ENCODE measurements around the gene HEPHL1. TPM values are rescaled to one million over a fixed set of nuclear protein-coding genes. Genes with fewer than 3 reads are reported as not detected.

HEPHL1 gene
- total RNA-seq, 2 experiments from 2014 or later: not detected

DNA sequence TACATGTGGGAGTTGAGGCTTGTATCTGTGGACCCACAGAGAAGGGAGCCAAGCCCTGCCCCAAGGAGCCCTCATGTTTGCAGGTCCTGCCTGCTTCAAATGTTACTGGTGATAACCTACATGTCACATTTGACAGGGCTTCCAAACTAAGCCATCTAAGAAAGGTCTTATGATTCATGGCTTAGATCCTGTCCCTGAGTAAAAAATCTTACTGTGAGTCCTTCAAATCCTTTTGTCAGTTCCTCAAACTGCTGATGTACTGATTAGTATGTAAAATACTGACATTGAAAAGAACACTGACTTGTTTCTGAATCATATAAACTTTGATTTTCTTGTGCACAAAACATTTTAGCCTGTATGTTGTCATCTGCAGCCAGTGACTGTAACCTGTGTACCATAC lies 106.5 kb downstream of the HEPHL1 start:
- CTCF ChIA-PET: interaction anchor here (0.6 kb wide), 1 partner anchor 339 kb away, joined by 3 read pairs; no protein-coding TSS in a partner anchor
- POLR2A ChIA-PET: interaction anchor here (2.5 kb wide), 1 partner anchor 344 kb away, joined by 9 read pairs; the partner anchor contains the start of gene MED17

DNA sequence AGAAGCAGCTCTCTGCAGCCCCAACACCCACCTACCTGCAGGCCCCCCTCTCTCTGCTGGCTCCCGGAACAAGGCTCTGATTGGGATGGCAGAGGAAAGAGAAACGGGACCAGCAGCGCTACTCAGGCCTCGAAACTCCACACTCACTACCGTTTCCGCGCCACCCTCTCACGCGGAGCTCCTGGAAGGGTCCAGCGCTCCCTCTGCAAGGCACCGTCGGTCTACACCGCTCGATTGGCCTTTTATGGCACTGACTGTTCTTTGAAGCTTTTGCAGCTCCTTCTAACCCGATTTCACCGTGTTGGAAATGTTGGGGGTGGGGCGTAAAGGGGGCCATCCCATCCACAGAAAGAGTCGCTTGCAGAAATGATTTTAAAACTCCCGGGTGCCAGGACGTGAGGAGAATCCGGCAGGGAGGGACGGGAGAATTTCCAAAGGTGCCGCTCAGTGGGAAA lies 107.2 kb downstream of the HEPHL1 start:
- CTCF ChIA-PET: interaction anchor here (0.6 kb wide), 1 partner anchor 340 kb away, joined by 3 read pairs; no protein-coding TSS in a partner anchor

DNA sequence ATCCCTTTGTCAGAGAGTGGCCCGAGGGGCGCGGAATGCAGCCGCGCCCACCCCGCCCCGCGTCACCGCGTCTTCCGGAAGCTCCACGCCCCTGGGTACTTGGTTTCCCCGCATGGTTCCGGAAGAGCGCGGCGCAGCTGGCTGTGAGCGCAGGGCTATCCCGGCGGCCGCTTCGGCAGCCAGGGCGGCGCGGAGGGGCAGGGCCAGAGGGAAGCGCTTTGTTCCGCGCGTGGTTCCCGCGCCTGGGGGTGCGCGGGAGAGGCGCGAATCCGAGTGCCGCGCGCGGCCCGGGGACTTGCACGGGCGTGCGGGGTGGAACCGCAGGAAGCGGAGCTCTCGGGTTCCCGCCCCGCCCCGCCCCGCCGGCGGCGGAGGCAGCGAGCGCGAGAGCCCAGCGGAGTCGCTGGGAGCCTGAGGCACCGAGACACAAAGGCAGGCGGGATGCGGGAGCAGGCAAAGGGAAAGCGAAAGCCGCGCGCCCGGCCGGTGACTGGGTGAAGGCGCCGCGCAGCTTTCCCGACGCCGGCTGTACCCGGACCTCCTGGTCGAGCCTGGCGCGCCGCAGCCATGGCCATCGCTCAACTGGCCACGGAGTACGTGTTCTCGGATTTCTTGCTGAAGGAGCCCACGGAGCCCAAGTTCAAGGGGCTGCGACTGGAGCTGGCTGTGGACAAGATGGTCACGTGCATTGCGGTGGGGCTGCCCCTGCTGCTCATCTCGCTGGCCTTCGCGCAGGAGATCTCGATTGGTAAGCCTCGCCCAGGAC lies 107.8 kb downstream of the HEPHL1 start, which contains the start of gene PANX1:
TSS of gene PANX1 (plus strand) at position 96 of the 766 bp plus-strand sequence. CDS start at position 568, 472 bp downstream.
- ChIA-PET CTCF (interaction anchor here (0.9 kb wide), 1 partner anchor 15 kb away, joined by 3 read pairs; no protein-coding TSS in a partner anchor), POLR2A (interaction anchor here (0.5 to 2.5 kb wide), 5 partner anchors 23 to 423 kb away, joined by 3 to 9 read pairs (median 4); partner anchors contain the start of gene MED17)

More for the DNA sequence above, 107.2 kb downstream of the HEPHL1 start:
- POLR2A ChIA-PET: interaction anchor here (0.6 to 2.5 kb wide), 3 partner anchors 24 to 388 kb away, joined by 3 to 9 read pairs (median 5); partner anchors contain the start of gene MED17

DNA sequence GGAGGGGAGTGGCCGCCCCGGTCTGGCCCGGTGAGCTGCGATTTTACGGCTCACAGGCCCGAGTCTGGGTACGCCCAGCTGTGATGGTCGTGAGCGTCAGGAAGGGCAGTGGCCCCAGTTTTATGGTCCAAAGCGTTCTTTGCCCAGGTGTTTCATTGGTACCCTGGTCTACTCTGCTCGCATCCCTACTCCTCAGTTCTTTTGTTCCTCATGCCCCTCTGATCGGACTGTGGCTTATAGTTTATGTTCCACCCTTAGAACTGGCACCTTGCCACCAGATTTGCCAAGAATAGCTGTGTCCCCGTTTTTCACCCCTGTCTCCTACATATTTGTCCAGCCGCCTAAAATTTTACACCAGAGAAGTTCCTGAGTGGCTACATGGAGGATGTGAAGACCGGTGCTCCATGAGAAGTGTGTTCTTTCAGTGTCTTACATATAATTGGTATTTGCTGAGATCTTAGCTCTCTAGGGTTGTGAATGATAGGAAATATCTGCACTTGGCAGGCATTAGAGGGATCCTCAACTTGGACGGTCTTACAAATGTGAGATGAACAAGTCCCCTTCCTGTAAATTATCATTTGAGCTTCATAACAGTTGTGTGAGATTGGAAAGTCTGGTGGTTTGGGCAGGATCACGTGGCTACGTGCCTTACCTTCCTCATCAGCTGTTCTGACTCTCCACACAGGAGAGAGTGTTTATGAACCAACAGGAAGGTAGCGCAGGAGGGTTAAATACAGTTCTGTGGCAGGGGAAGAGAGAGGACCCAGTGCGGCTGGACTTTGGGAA lies 108.6 kb downstream of the HEPHL1 start:
- ChIA-PET POLR2A (interaction anchor here (0.5 to 2.5 kb wide), 4 partner anchors 23 to 422 kb away, joined by 3 to 9 read pairs (median 3); partner anchors contain the start of genes MED17 and TAF1D), CTCF (interaction anchor here (0.9 kb wide), 1 partner anchor 14 kb away, joined by 3 read pairs; no protein-coding TSS in a partner anchor)

DNA sequence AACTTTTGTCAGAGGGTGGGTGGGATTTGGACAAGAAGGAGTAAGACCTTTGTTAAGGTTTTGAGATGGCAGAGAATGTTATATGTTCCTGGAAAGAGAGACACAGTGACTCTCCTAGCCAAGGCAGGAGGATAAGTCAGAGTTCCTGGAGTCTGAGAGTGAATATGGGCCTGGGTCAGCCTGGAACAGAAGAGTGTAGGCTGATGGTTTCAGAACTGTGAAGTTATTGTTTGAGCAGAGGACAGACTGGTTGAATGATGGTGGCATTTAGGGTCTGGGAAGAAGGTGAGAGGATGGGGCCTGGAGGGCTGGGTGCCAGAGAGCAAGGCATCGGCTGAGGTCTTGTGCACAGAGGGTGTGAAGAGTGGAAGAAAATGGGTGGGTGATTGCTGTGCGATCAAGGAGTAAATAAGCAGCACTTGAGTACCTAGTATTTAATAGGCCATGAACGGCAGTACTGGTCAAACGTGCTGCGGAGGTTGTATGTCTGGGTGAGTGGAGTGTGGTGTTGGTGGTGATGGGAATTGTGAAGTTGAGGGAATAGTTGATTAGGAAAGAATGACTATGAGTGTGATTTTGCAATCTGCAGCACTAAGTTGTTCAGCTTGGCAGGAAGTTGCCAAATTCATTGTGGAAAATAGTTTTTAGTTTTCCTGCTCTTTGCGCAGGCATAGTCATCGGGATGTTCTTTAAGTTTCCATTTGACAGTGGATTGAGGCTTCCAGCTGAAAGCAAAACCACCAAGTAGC lies 109.3 kb downstream of the HEPHL1 start:
- POLR2A ChIA-PET: interaction anchor here (0.9 kb wide), 1 partner anchor 390 kb away, joined by 3 read pairs; the partner anchor contains the start of gene TAF1D
- CTCF ChIA-PET: no interaction called here

DNA sequence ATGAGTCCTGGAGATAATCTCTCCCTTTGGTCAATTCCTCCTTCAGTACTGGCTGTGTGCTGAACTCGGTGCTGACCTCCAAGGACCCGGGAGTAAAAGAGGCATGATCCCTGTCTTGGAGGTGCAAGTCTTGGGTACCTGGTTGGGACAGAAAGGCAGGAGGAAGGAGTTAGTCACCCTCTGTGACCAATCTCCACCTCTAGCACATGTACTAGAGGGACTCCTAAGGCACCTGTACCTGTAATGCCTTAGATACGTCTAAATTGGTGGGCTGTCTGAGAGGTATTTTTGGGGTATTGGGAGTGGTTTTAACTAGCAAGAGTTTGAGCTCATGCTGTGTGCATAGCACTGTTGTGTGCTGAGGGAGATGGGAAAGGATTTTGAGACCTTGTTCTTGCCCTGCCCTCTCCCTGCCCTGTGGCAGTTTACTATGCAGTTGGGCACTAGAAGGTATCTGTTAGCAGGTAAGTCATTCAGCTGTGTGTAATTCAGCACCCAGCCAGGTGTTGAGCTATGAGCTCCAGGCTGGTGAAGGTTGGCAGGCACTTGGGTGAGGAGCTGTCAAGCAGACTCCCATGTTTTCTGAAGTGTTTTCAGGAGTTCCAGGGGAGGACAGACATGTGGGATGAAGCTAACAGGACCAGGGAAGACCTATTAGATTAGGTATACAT lies 110.0 kb downstream of the HEPHL1 start:
- ChIA-PET POLR2A (no interaction called here), CTCF (interaction anchor here (1.1 kb wide), 1 partner anchor 10 kb away, joined by 3 read pairs; no protein-coding TSS in a partner anchor)

DNA sequence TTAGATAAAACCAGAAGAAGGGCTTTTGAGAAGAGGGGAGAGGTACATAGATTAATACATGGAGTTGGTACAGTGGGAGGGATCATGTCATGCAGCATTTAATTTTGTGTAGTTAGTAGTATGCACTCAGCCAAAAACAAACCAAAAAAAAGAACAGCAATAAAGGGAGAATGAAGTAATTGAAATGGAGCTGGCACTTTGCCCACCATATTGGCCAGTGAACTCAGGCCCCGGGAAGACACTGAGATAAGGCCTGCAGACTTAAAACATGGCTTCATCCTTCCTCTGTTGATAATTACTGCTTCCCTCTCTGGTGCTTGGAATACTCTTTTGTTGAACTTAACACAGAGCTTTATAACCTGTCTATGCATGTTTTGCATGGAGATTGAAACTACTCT lies 110.6 kb downstream of the HEPHL1 start:
- ChIA-PET POLR2A (no interaction called here), CTCF (interaction anchor here (1.1 kb wide), 1 partner anchor 10 kb away, joined by 3 read pairs; no protein-coding TSS in a partner anchor)

DNA sequence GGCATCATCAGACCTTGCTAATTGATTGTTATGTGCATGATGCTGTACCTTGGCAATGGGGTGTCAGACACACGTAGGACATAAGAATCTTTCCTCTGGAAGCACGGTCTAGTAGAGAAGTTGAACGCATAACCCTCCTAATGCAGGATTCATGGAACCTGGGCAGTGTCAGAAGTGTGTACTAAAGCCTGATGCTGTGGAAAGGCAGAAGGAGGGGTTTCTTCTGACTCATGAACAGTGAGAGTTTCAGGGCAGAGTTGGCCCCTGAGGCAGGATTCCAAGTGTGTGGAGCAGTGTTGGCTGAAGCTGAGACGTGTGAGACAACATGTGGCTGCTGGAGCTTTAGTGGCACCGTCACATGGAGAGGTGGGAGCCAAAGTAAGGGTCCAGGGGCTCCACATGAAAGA lies 111.0 kb downstream of the HEPHL1 start:
- ChIA-PET CTCF (interaction anchor here (1.1 kb wide), 1 partner anchor 9 kb away, joined by 3 read pairs; no protein-coding TSS in a partner anchor), POLR2A (no interaction called here)

DNA sequence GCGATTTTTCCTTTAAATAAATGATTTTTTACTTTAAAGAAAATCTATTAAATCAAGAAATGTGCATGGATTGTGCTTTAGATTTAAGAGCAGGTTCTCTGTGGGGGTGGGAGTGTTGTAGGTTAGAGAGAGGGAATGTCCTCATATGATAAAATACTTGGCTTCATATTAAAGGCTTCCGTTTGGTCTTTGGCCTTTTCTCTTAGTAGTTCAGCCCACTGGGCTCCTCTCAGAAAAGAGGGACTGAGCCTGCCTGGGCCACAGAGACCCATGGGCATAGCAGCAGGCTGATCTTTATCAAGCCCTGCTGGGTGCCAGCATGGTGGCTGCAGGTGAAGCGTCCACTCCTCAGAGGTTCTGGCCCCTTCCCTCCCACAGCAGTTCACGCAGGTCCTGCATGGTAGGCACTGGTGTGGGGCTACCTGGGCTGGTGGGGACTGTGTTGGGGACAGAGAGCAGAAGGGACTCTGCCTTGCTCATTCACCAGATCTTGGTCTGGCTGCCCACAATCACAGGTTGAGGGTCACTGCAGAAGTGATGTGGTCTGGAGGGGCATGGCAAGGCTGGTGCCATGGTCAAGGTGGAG lies 111.8 kb downstream of the HEPHL1 start:
- POLR2A ChIA-PET: no interaction called here
- CTCF ChIA-PET: no interaction called here

DNA sequence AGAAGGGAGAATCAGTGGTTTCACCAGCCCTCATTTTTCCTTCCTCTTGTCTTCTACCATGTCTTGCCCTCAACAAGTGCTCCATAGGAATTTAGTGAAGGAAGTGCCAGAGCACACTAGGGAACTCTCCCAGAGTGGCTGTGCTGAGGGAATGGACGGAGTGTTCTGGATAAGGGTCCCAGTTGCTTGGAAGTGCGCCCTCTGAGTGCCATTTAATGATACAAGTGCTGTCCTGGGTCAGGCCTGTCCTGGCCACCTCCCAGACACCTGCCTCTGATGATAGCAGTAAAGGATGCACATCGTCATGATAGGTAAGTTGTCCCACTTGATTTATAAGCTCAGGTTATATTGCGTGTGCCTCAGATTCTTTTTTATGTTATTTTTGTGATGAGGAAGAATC lies 112.6 kb downstream of the HEPHL1 start:
- POLR2A ChIA-PET: no interaction called here
- CTCF ChIA-PET: no interaction called here

DNA sequence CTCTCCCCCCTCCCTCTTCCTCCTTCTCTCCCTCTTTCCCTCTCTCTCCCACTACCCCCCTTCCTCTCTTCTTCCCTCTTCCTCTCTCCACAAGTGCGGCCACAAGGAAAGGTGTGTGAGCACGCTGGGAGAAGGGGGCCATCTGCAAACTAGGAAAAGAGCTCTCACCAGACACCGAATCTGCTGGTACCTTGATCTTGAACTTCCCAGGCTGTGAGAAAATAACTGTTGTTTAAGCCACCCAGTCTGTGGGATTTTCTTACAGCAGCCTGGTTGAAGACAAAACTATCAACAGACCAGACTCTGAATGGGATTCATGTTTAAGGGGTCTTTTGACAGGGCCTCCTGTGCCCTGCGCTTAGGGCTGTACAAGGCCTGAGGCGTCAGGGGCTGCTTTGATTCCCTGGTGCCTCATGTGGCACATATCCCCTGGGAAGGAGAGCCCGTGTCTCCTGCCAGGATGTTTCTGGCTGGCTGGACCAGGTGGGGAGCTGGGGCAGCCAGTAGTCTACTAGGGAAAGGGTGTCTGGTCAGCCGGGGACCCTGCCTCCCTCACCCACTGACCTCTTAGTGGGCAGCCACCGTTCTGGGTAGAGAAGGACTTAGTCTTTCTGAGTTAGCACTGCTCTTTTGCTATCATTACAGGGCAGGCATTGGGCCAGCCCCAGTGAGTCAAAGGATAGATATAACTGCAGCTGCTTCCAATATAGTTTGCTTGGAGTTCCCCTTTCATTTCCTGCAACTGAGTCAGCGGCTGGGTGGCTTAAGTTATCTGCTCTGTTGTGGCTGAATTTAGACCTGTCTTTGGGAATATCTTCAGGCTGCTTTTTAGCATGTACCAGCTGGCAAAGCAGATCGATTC lies 113.7 kb downstream of the HEPHL1 start:
- CTCF ChIA-PET: no interaction called here

DNA sequence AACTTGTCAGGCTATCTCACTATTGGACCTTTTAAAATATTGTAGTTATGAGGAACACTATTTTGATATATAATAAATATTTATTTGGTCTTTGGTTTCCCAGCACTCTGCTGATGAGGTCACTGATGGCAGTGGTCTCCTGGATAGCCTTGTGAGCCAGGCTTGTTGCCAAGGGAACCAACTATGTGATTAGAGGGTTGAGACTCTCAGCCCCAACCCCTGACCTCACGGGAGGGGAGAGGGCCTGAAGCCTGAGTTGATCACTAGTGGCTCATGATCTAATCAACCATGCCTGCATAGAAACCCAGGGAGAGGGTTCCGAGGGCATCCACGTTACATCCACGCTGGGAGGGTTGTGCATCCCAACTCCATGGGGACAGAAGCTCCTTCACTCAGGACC lies 118.3 kb downstream of the HEPHL1 start:
- ChIA-PET CTCF (no interaction called here), POLR2A (no interaction called here)

More for the DNA sequence above, 113.7 kb downstream of the HEPHL1 start:
- POLR2A ChIA-PET: no interaction called here

DNA sequence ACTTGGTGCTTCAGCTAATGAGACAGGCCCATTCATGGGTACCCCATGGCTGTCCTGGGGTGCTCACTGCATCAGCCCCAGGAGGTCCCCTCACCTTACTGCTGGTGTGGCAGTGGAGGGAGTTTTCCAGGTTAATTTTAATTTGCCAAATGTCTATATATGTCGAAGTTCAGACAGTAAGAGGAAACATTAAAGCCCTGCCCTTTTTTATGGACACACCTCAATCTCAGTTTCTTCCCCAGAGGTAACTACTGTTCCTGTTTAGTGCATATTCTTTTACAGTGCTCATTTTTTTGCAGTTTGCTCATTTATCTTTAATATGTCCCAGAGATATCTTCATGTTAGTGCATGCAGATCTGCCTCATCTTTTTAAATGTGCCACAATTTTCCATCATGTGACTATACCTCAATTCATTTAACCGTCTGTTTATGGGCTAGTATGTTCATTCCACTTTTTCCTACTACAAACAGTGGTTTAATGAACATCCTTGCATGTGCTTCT lies 119.1 kb downstream of the HEPHL1 start:
- CTCF ChIA-PET: no interaction called here
- POLR2A ChIA-PET: no interaction called here

DNA sequence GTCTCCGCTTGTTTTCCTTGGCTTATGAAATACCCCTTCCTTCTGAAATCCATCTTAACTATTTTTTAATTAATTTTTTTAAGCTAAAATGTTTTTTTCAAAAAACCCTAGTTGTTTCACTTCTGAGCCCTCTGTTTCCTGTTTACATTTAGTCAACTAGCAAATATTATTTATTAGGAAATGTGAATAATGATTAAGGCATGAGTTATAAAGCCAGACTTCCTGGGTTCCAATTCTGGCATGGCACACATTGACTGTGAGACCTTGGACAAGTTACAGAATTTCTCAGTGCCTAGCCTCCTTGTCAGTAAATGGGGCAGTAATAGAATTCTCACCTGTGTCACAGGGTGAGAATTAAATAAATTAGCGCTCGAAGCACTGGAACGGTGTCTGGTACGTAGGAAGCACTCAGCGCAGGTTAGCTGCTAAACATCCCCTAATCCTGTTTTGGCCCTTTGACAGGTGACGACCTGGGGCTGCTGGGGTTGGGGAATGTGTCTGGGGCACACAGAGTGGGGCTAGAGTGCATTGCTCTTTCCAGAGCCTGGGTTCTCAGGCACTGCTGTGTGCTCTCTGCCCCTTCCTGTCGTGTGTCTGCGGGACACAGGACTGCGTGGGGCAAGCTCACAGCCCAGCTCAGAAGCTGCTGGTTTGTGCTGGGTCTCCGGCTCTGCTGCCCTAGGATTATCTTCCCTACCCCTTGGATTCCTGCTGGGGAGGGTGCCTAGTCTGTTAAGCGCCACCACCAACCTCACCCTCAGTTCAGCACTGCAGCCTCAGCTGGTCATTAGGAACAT lies 120.6 kb downstream of the HEPHL1 start:
- ChIA-PET POLR2A (interaction anchor here (0.6 kb wide), 1 partner anchor 306 kb away, joined by 3 read pairs; no protein-coding TSS in a partner anchor), CTCF (interaction anchor here (0.7 kb wide), 1 partner anchor 10 kb away, joined by 3 read pairs; no protein-coding TSS in a partner anchor)

DNA sequence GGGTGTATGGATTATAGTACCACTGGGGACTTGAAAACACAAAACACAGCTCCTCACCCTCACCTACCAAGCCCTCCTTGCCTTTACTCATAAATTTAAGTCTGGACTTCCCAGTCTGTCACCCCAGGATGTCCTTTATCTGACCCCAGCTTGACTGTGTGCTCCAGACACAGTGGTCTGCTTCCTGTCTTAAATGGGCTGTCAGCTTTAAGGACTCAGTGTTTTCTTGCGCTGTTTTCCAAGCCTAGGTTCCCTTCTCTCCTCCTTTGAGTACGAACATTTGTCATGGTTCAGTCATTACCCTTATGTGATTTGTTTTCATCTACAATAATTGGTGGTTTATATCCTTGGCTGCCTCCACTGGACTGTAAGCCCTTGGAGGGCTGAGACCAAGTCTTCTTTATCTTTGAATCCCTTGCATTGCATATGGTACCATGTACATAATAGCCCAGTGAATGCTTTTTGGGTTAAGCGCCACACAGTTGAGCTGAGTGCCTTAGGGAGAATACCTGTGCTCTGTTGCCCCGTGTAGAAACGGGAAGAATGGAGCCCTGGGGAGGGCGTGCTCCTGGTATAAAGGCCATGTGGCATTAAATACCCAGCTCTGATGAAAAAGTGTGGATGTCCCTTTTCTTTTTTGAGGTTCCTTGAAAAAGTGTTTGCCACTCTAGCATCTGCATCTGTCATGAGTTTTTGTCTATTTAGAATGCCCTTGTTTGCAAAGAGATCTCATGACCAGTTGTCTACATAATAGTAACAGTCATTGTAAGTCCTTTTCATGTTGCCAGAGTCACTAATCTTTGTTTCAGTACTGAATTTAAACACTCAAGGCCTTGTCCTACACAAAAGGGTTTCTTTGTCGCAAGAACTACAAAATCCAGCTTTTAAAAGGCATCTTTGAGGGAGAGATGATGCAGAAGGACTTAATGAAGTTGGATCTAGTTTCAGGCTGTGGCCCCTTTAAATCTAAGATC lies 121.4 kb downstream of the HEPHL1 start:
- CTCF ChIA-PET: interaction anchor here (0.7 to 1.2 kb wide), 2 partner anchors 13 to 38 kb away, joined by 3 read pairs; no protein-coding TSS in a partner anchor
- POLR2A ChIA-PET: no interaction called here
